PC-9 (cell line): Measurements from ENCODE around the gene HABP4. TPM values are rescaled to one million over a fixed set of nuclear protein-coding genes. Genes with fewer than 3 reads are reported as not detected.

Experiments used
- BruUV-seq: library from RNA; stranded (reverse); fragments of 400-500 nt; replicated peaks from 2 replicates; lab custom pipeline; 2021; lab: Mats Ljungman, UMichigan
- CTCF ChIA-PET: fragments of 300-600 bp; sonication (Branson Sonifier 250); formaldehyde crosslinking; loops from one replicate; lab custom pipeline; 2022; ENCODE audit warnings: antibody characterized with exemption; lab: Charles Lee
- POLR2A ChIA-PET: fragments of 300-600 bp; sonication (Branson Sonifier 250); formaldehyde crosslinking; loops from one replicate; lab custom pipeline; 2022; ENCODE audit warnings: antibody characterized with exemption; ENCODE audit not compliant: unreplicated experiment; lab: Charles Lee
- DNase-seq, 2 experiments: peaks; one replicate each; pipeline versions ENCODE4 v3.0.0 to v3.0.0-alpha.2; 2015 to 2022; ENCODE audit warnings: mixed read lengths in 1 of 2
- H2AFZ ChIP-seq: fragments of 200-600 bp; sonication (generic); 2 replicates; pipeline ENCODE4 v1.8.1; 2017; ENCODE audit warnings: antibody characterized with exemption
- H3F3A ChIP-seq: fragments of 200-600 bp; sonication (generic); 2 replicates; pipeline ENCODE4 v1.8.1; 2017; ENCODE audit warnings: antibody characterized with exemption, mild to moderate bottlenecking, low read depth; ENCODE audit not compliant: insufficient read depth
- H3K27ac ChIP-seq: fragments of 200-600 bp; sonication (generic); 2 replicates; pipeline ENCODE4 v1.6.1; 2016; ENCODE audit warnings: mixed run types
- H3K27me3 ChIP-seq: fragments of 200-600 bp; sonication (generic); 2 replicates; pipeline ENCODE4 v1.6.1; 2016; ENCODE audit warnings: low read depth, mixed run types; ENCODE audit not compliant: insufficient read depth
- H3K36me3 ChIP-seq: fragments of 200-600 bp; sonication (generic); 2 replicates; pipeline ENCODE4 v1.6.1; 2016; ENCODE audit warnings: low read depth, mixed run types
- H3K4me1 ChIP-seq: fragments of 200-600 bp; sonication (generic); replicated peaks from 2 replicates; pipeline ENCODE4 v1.6.1; 2016; ENCODE audit warnings: mixed run types; ENCODE audit not compliant: insufficient read depth
- H3K4me2 ChIP-seq: fragments of 200-600 bp; sonication (generic); 2 replicates; pipeline ENCODE4 v1.6.1; 2017; ENCODE audit warnings: mixed run types
- H3K4me3 ChIP-seq: fragments of 200-600 bp; sonication (generic); 2 replicates; pipeline ENCODE4 v1.6.1; 2016; ENCODE audit warnings: mixed run types
- H3K79me2 ChIP-seq: fragments of 200-600 bp; sonication (generic); 2 replicates; pipeline ENCODE4 v1.6.1; 2017; ENCODE audit warnings: low read depth, mixed run types
- H3K9me2 ChIP-seq: fragments of 200-600 bp; sonication (generic); 2 replicates; pipeline ENCODE4 v1.8.1; 2017; ENCODE audit warnings: mild to moderate bottlenecking; ENCODE audit not compliant: insufficient read depth
- H3K9me3 ChIP-seq: fragments of 200-600 bp; sonication (generic); 2 replicates; pipeline ENCODE4 v1.8.1; 2016; ENCODE audit warnings: low read depth; ENCODE audit not compliant: insufficient read depth
- H4K20me1 ChIP-seq: fragments of 200-600 bp; sonication (generic); 2 replicates; pipeline ENCODE4 v1.8.1; 2017; ENCODE audit not compliant: insufficient read depth
- CTCF ChIP-seq: fragments of 200-600 bp; sonication (generic); conservative IDR thresholded peaks from 2 replicates; pipeline ENCODE4 v1.6.1; 2017; ENCODE audit warnings: mixed run types, antibody characterized with exemption, mild to moderate bottlenecking, moderate library complexity
- EZH2 ChIP-seq: fragments of 200-600 bp; sonication (generic); IDR thresholded peaks from 2 replicates; pipeline ENCODE4 v1.8.0; 2017; ENCODE audit warnings: antibody characterized with exemption, low read depth
- intact Hi-C: fragments of 100-400 bp; cut with micrococcal nuclease; formaldehyde crosslinking; loops from one replicate; pipeline ENCODE4 v1.10.0; 2022; ENCODE audit not compliant: unreplicated experiment
- total RNA-seq: library from RNA; stranded (reverse); gene quantifications from 2 replicates; pipeline ENCODE4 v1.2.3, GENCODE V29; 2021

The HABP4 gene
- total RNA-seq, 1 experiment from 2014 or later = 8.1 TPM

DNA sequence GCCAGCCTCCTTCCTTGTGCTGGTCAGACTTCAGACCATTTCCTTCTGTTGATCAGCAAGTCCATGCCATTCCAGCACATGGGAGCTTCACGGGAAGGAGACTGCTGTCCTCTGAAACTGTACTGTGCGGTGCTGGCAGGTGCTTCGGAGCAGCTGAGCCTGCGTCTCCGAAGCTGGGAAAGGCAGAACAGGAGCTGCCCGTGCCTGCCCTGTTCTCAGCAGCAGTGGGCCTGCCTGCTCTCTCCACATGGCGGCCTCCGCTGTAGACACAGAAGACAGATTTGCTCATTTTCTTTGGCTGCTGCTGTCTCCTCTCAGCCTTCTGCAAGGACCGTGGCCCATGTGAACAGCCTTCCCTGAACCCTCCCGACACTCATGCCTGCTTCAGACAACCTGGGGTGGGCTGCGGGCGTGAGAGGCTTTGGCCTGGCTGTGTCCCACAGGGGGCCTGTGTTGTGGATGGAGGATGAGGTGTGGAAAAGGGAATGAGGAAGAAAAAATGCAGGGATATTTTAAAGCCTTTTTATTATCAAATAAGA lies 43.1 kb downstream of the HABP4 start:
- Histone ChIP-seq H3F3A (no peaks in the 10 kb centered on the region), H3K9me3 (no peaks in the 10 kb centered on the region), H3K9me2 (no peaks in the 10 kb centered on the region), H3K27ac (no peak overlapping the region), H3K79me2 (no peaks in the 10 kb centered on the region), H3K36me3 (no peaks in the 10 kb centered on the region), H3K4me3 (no peak overlapping the region), H3K27me3 (no peaks in the 10 kb centered on the region), H3K4me1 (no peaks in the 10 kb centered on the region), H2AFZ (no peak overlapping the region), H4K20me1 (no peaks in the 10 kb centered on the region), H3K4me2 (no peak overlapping the region)
- TF ChIP-seq EZH2 (no peak), CTCF (no peak)
- ChIA-PET POLR2A (no interaction called here), CTCF (no interaction called here)
- DNase-seq = no peak
- BruUV-seq = no TSS peak
- intact Hi-C loops = no loop called here

DNA sequence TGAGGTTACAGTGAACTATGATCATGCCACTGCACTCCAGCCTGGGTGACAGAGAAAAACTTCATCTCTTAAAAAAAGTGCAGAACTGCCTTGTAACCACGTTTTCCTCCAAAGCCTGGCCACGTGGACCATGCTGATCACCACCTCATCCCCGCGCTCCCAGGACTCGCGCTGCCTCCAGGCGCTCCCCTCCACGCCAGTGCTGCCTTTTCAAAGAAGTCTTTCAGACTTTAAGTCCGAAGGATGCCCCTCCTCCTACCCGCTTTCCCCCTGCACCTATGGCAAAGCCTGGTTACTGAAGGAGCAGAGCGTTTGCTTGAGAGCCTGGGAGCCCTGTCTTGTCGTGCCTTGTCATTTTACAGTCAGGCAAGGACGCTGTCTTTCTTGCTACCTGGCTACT lies 43.8 kb downstream of the HABP4 start:
- no TSS peak for BruUV-seq
- intact Hi-C loops = no loop called here
- Histone ChIP-seq H3K79me2 (no peaks in the 10 kb centered on the region), H3K27ac (no peak overlapping the region), H3F3A (no peaks in the 10 kb centered on the region), H2AFZ (no peak overlapping the region), H3K27me3 (no peaks in the 10 kb centered on the region), H3K4me1 (no peaks in the 10 kb centered on the region), H3K4me3 (no peak overlapping the region), H4K20me1 (no peaks in the 10 kb centered on the region), H3K9me2 (no peaks in the 10 kb centered on the region), H3K36me3 (no peaks in the 10 kb centered on the region), H3K9me3 (no peaks in the 10 kb centered on the region), H3K4me2 (no peak overlapping the region)
- DNase-seq = no peak
- POLR2A ChIA-PET = no interaction called here
- CTCF ChIA-PET = no interaction called here
- TF ChIP-seq CTCF (no peak), EZH2 (no peak)

GRCh38 chr9:96494215-96494800 lies 44.3 kb downstream of the HABP4 start:
- Histone ChIP-seq H3K9me3 (no peaks in the 10 kb centered on the region), H3K79me2 (no peaks in the 10 kb centered on the region), H3K9me2 (no peaks in the 10 kb centered on the region), H3F3A (no peaks in the 10 kb centered on the region), H3K27ac (no peak overlapping the region), H4K20me1 (no peaks in the 10 kb centered on the region), H3K4me2 (no peak overlapping the region), H3K27me3 (no peaks in the 10 kb centered on the region), H3K4me1 (no peaks in the 10 kb centered on the region), H3K36me3 (no peaks in the 10 kb centered on the region), H3K4me3 (no peak overlapping the region), H2AFZ (no peak overlapping the region)
- no TSS peak for BruUV-seq
- DNase-seq = no peak
- intact Hi-C loops = no loop called here
- no peak for TF ChIP-seq EZH2
- no peak for TF ChIP-seq CTCF
- CTCF ChIA-PET = interaction anchor here (0.5 kb wide), 1 partner anchor 42 kb away, joined by 5 read pairs; no protein-coding TSS in a partner anchor
- POLR2A ChIA-PET = no interaction called here
